Tibial nerve (tissue), 4 donors: ENCODE measurements around the gene CUX1.

Experiments
- CTCF ChIP-seq, 5 experiments: fragments of 200-600 bp in 3 of 5; fragments of 450-650 bp in 2 of 5; sonication (generic) in 3 of 5; IDR thresholded peaks; one replicate each; pipeline ENCODE4 v1.5.1; 2016 to 2019; ENCODE audit warnings: antibody characterized with exemption in 5 of 5, mild to moderate bottlenecking in 3 of 5, moderate library complexity in 2 of 5
- EP300 ChIP-seq, 2 donors: sonication (generic); formaldehyde crosslinking; IDR thresholded peaks; one replicate each; pipeline ENCODE4 v1.6.1; 2017; ENCODE audit warnings: antibody characterized with exemption in 2 of 2, mild to moderate bottlenecking in 1 of 2
- POLR2A ChIP-seq, 2 donors: fragments of 450-650 bp; IDR thresholded peaks; one replicate each; pipeline ENCODE4 v1.6.1; 2017; ENCODE audit warnings: antibody characterized with exemption in 2 of 2, mild to moderate bottlenecking in 2 of 2, moderate library complexity in 2 of 2

DNA sequence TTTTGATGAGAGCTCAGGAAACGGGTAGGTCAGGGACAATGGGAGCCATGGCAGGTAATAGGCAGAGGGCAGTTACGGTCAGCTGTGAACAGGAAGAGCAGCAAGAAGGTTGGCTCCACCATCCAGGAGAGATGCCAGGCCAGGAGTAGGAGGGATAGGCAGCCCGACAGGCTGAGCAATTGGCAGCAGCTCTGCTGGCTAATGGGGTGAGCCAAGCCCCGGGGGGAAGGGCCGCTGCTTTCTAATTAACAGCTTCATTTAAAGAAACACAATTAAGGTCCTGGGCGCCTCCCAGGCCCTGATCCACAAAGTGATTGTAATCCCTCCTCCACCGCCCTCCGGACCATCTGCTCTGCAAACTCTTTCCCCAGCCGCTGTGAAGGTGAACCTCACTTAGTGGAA, 493.0 kb downstream of the CUX1 start:
- no peak for TF ChIP-seq CTCF (IDR thresholded peaks at IDR 0.05)
- TF ChIP-seq POLR2A (IDR thresholded peaks at IDR 0.05) = no peak
- no peak for TF ChIP-seq EP300 (IDR thresholded peaks at IDR 0.05)
